ENCODE measurements around the gene SALL3.

- TF ChIP-seq CTCF (IDR thresholded peaks at IDR 0.05; ENCODE audit: control extremely low read depth in 1 of 3, insufficient read depth in 1 of 3, low read depth in 1 of 3, low read length in 3 of 3) (no peak), USF2 (IDR thresholded peaks at IDR 0.05; ENCODE audit: low read length) (no peak), EP300 (IDR thresholded peaks at IDR 0.05; ENCODE audit: borderline replicate concordance in 1 of 2, low read depth in 2 of 2, low read length in 2 of 2) (no peak), ZNF274 (IDR thresholded peaks at IDR 0.05; ENCODE audit: borderline replicate concordance, extremely low read depth, low read length) (no peak)
Measured at GRCh38 chr18:78979056-78979729, 425 bp upstream of the SALL3 start.

Data from H1 (cell line).